Thyroid gland (tissue), 4 donors: ENCODE measurements around the gene TSPO.

ENCODE experiments used
- POLR2A ChIP-seq, 2 donors: fragments of 450-650 bp; IDR thresholded peaks; one replicate each; pipeline ENCODE4 v1.6.1; 2017; ENCODE audit warnings: antibody characterized with exemption in 2 of 2, mild to moderate bottlenecking in 2 of 2, moderate library complexity in 1 of 2
- TF ChIP-seq, protein P1 (sequence below), 6 experiments: fragments of 200-600 bp in 3 of 6; fragments of 450-650 bp in 3 of 6; sonication (generic) in 3 of 6; IDR thresholded peaks; one replicate each; pipeline ENCODE4 v1.5.1; 2016 to 2019; ENCODE audit warnings: antibody characterized with exemption in 6 of 6, mild to moderate bottlenecking in 2 of 6, inconsistent platforms in 1 of 6, moderate library complexity in 1 of 6

DNA sequence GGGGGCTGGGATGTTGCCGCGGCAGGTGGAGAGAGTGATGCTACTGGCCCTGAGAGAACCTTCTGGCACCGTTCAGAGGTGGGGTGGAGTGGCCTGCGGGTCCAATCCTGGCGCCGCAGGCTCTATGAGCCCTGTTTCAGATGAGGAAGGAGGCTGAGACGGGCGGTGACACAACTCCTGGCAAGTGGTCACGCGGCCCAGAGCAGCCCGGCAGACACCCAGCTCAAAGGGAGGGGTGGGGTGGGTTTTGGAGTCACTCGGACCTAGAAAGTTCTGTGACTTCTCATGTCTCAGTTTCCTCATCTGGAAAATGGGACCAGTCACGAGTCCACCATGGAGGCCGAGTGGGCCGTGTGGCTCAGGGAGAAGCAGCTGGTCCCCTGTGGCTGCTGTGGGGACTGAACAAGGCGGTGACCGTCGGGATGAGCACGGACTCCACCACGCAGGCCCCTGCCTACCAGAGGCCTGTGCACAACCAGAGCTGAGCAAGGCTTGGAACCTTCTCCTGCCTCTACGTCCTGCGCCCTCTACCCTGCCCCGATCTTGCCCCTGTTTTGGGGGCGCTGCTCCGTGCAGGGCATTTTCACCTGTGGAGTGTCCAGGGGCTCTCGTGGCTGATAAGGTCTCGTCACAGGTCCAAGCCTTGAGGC lies 3.7 kb downstream of the TSPO start:
- TF ChIP-seq, protein P1, sequence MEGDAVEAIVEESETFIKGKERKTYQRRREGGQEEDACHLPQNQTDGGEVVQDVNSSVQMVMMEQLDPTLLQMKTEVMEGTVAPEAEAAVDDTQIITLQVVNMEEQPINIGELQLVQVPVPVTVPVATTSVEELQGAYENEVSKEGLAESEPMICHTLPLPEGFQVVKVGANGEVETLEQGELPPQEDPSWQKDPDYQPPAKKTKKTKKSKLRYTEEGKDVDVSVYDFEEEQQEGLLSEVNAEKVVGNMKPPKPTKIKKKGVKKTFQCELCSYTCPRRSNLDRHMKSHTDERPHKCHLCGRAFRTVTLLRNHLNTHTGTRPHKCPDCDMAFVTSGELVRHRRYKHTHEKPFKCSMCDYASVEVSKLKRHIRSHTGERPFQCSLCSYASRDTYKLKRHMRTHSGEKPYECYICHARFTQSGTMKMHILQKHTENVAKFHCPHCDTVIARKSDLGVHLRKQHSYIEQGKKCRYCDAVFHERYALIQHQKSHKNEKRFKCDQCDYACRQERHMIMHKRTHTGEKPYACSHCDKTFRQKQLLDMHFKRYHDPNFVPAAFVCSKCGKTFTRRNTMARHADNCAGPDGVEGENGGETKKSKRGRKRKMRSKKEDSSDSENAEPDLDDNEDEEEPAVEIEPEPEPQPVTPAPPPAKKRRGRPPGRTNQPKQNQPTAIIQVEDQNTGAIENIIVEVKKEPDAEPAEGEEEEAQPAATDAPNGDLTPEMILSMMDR (IDR thresholded peaks at IDR 0.05): no peak
- TF ChIP-seq POLR2A (IDR thresholded peaks at IDR 0.05): no peak
